SU-DHL-6 (cell line): Measurements from ENCODE around the gene AGRN.
A peak's percentile ranks its signal among the peaks of the same experiment; 100 is the strongest.

ENCODE experiments used
- H2AFZ ChIP-seq: fragments of 200-600 bp; sonication (generic); 2 replicates; pipeline ENCODE4 v1.6.1; 2014; ENCODE audit warnings: low read depth, mild to moderate bottlenecking, moderate library complexity, mixed read lengths, antibody characterized with exemption, low read length; ENCODE audit not compliant: severe bottlenecking
- H3F3A ChIP-seq: fragments of 200-600 bp; shearing (Covaris generic); 2 replicates; pipeline ENCODE4 v1.6.0; 2016; ENCODE audit warnings: antibody characterized with exemption, mild to moderate bottlenecking; ENCODE audit not compliant: insufficient read depth
- H3K27ac ChIP-seq: fragments of 200-600 bp; sonication (generic); 2 replicates; pipeline ENCODE4 v1.5.1; 2016; ENCODE audit warnings: low read depth, mild to moderate bottlenecking, low read length, moderate library complexity, mixed read lengths
- H3K27me3 ChIP-seq: fragments of 200-600 bp; sonication (generic), shearing (Covaris generic); 2 replicates; pipeline ENCODE4 v1.6.0; 2014; ENCODE audit warnings: mild to moderate bottlenecking, low read length
- H3K36me3 ChIP-seq: fragments of 200-600 bp; sonication (generic); 2 replicates; pipeline ENCODE4 v1.6.1; 2014; ENCODE audit warnings: mild to moderate bottlenecking, low read length, mixed read lengths
- H3K4me2 ChIP-seq: fragments of 300-600, 200-600 bp; shearing (Covaris generic), sonication (generic); 2 replicates; pipeline ENCODE4 v1.6.0; 2014; ENCODE audit warnings: low read length, low read depth, mild to moderate bottlenecking; ENCODE audit not compliant: poor library complexity, severe bottlenecking
- H3K4me3 ChIP-seq: fragments of 200-600 bp; sonication (generic); 2 replicates; pipeline ENCODE4 v1.5.1; 2014; ENCODE audit warnings: antibody characterized with exemption, low read length, mild to moderate bottlenecking, mixed read lengths; ENCODE audit not compliant: insufficient read depth, poor library complexity, severe bottlenecking
- H3K79me2 ChIP-seq: fragments of 200-600 bp; sonication (generic); 2 replicates; pipeline ENCODE4 v1.6.1; 2014; ENCODE audit warnings: mild to moderate bottlenecking, low read length, moderate library complexity; ENCODE audit not compliant: insufficient read depth
- H3K9ac ChIP-seq: fragments of 200-600 bp; sonication (generic); 2 replicates; pipeline ENCODE4 v1.7.0; 2014; ENCODE audit warnings: mild to moderate bottlenecking, low read length
- H3K9me2 ChIP-seq: fragments of 200-600 bp; sonication (generic); replicated peaks from 2 replicates; pipeline ENCODE4 v1.6.1; 2014; ENCODE audit warnings: low read length; ENCODE audit not compliant: insufficient read depth
- H3K9me3 ChIP-seq: fragments of 200-600 bp; sonication (generic); 2 replicates; pipeline ENCODE4 v1.6.1; 2014; ENCODE audit warnings: low read length, mixed read lengths; ENCODE audit not compliant: insufficient read depth
- H4K20me1 ChIP-seq: fragments of 200-600 bp; sonication (generic); 2 replicates; pipeline ENCODE4 v1.6.1; 2014; ENCODE audit warnings: low read depth, mild to moderate bottlenecking, antibody characterized with exemption, low read length, moderate library complexity, mixed read lengths
- CTCF ChIP-seq: fragments of 200-600 bp; sonication (generic); IDR thresholded peaks from one replicate; pipeline ENCODE4 v1.5.1; 2017; ENCODE audit warnings: antibody characterized with exemption, mild to moderate bottlenecking, low read length, moderate library complexity; ENCODE audit not compliant: insufficient read depth, poor library complexity, severe bottlenecking
- EZH2phosphoT487 ChIP-seq: fragments of 200-600 bp; sonication (generic), shearing (Covaris generic); conservative IDR thresholded peaks from 2 replicates; pipeline ENCODE4 v1.6.1; 2018; ENCODE audit warnings: mild to moderate bottlenecking, antibody characterized with exemption, low read length, moderate library complexity, mixed read lengths

AGRN gene

DNA sequence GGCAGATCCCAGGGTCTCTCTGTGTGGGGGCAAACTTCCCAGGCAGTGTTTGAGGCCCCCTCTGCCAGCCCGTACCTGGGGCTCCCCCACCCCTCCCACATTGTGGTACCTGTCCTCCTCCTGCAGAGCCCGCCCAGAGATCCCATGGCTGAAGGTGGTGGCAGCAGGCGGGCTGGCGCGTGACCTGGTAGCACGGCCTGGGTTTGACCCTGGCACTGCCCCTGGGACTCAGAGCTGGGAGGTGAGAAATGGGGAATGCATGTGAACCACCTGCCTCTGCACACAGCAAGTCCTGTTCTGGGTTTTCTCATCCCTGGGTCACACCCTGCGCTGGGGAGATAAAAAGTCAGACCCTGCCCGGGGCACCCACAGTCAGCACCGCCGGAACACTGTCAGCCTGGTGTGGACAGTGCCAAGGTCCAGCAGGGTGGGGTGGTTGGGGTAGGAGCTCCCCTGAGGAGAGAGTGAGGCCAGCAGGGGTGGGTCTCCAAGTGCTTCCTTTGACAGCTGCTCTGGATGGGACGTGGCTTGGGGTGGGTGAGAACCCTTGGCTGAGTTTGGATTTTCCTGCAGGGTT, 11.8 kb downstream of the AGRN start:
- no peak overlapping the region for H3K4me3 ChIP-seq
- no peak overlapping the region for H2AFZ ChIP-seq
- no peaks in the 10 kb centered on the region for H3K9me3 ChIP-seq
- no peaks in the 10 kb centered on the region for H3K36me3 ChIP-seq
- H3K27me3 ChIP-seq: no peaks in the 10 kb centered on the region
- H3K27ac ChIP-seq: no peak overlapping the region
- H4K20me1 ChIP-seq: no peaks in the 10 kb centered on the region
- no peak overlapping the region for H3K4me2 ChIP-seq
- no peak overlapping the region for H3K9ac ChIP-seq
- no peaks in the 10 kb centered on the region for H3F3A ChIP-seq
- no peaks in the 10 kb centered on the region for H3K9me2 ChIP-seq
- no peaks in the 10 kb centered on the region for H3K79me2 ChIP-seq
- no peak for TF ChIP-seq EZH2phosphoT487
- no peak for TF ChIP-seq CTCF

DNA sequence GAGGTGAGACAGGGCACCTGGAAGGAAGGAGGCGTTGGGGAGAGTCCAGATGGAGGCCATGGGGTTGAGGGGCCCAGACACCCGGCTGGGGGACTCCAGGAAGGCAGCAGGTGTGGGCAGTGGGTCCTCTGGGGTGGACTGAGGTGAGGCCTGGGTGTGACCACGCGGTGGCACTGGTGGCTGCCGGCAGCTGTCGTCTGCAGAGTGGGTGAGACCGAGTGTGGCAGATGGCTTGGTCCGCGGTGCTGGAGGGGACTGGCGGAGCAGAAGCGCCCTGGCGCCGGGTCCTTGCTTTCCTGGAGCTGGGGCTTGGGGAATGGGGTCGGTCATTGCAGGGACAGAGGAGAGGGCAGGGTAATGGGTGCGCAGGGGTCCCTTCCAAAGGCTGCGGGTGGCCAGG, 12.5 kb downstream of the AGRN start:
- no peaks in the 10 kb centered on the region for H3F3A ChIP-seq
- no peak overlapping the region for H2AFZ ChIP-seq
- H3K79me2 ChIP-seq: no peaks in the 10 kb centered on the region
- H3K27me3 ChIP-seq: no peaks in the 10 kb centered on the region
- no peak overlapping the region for H3K27ac ChIP-seq
- H3K9me2 ChIP-seq: no peaks in the 10 kb centered on the region
- TF ChIP-seq EZH2phosphoT487 (no peak), CTCF (no peak)
- H3K9ac ChIP-seq: no peak overlapping the region
- H3K4me3 ChIP-seq: no peak overlapping the region
- peak overlapping the region; percentile 41 for H3K4me2 ChIP-seq
- H3K36me3 ChIP-seq: no peaks in the 10 kb centered on the region
- H3K9me3 ChIP-seq: no peaks in the 10 kb centered on the region
- H4K20me1 ChIP-seq: no peaks in the 10 kb centered on the region

- no peaks in the 10 kb centered on the region for H3F3A ChIP-seq
- no peaks in the 10 kb centered on the region for H3K36me3 ChIP-seq
- H2AFZ ChIP-seq: no peak overlapping the region
- no peaks in the 10 kb centered on the region for H3K9me2 ChIP-seq
- peak overlapping the region; percentile 33 for H3K4me3 ChIP-seq
- no peaks in the 10 kb centered on the region for H3K9me3 ChIP-seq
- H3K27ac ChIP-seq: no peak overlapping the region
- no peaks in the 10 kb centered on the region for H3K27me3 ChIP-seq
- TF ChIP-seq EZH2phosphoT487 (no peak), CTCF (peak; percentile 72)
- no peaks in the 10 kb centered on the region for H4K20me1 ChIP-seq
- H3K9ac ChIP-seq: no peak overlapping the region
- H3K79me2 ChIP-seq: no peaks in the 10 kb centered on the region
- peak overlapping the region; percentile 41 for H3K4me2 ChIP-seq
Measured at GRCh38 chr1:1033009-1033587, 13.2 kb downstream of the AGRN start.
